GM18951 (cell line): Measurements from ENCODE around the gene ZNF644.

Experiments used
- POLR2A ChIP-seq: IDR thresholded peaks from 4 replicates; pipeline ENCODE4 v1.6.1; 2011; ENCODE audit warnings: mild to moderate bottlenecking; ENCODE audit not compliant: insufficient read length, insufficient read depth; ENCODE audit errors: extremely low read depth
- in situ Hi-C: fragments of 300-500 bp; cut with MboI; formaldehyde crosslinking; loops from one replicate; pipeline ENCODE4 v1.12.0; 2022; ENCODE audit warnings: low sequenced_read_pairs, mixed read lengths, inconsistent platforms; ENCODE audit not compliant: unreplicated experiment

Gene ZNF644

GRCh38 chr1:90989302-90989701, 32.5 kb downstream of the ZNF644 start:
- in situ Hi-C loops = no loop called here
- no peak for TF ChIP-seq POLR2A

- in situ Hi-C loops = no loop called here
- no peak for TF ChIP-seq POLR2A
These were observed 34.0 kb downstream of the ZNF644 start for GRCh38 chr1:90987841-90988240.

GRCh38 chr1:90986953-90987352, 34.9 kb downstream of the ZNF644 start:
- TF ChIP-seq POLR2A = no peak
- in situ Hi-C loops = no loop called here

- TF ChIP-seq POLR2A = no peak
- in situ Hi-C loops = no loop called here
These were observed 44.3 kb downstream of the ZNF644 start for GRCh38 chr1:90977522-90977921.

GRCh38 chr1:90973897-90974798, 47.7 kb downstream of the ZNF644 start:
- in situ Hi-C loops = no loop called here
- TF ChIP-seq POLR2A = no peak

GRCh38 chr1:90970208-90970607, 51.6 kb downstream of the ZNF644 start:
- in situ Hi-C loops = no loop called here
- TF ChIP-seq POLR2A = no peak

- in situ Hi-C loops = loop anchor here (10.0 kb wide), 1 partner anchor 244 kb away; no protein-coding TSS in a partner anchor
- no peak for TF ChIP-seq POLR2A
These were observed 52.6 kb downstream of the ZNF644 start for GRCh38 chr1:90969241-90969640.

GRCh38 chr1:90964444-90965035, 57.3 kb downstream of the ZNF644 start:
- in situ Hi-C loops = loop anchor here (10.0 kb wide), 1 partner anchor 240 kb away; no protein-coding TSS in a partner anchor
- TF ChIP-seq POLR2A = no peak

GRCh38 chr1:90963651-90964050, 58.2 kb downstream of the ZNF644 start:
- no peak for TF ChIP-seq POLR2A
- in situ Hi-C loops = loop anchor here (10.0 kb wide), 1 partner anchor 239 kb away; no protein-coding TSS in a partner anchor

- TF ChIP-seq POLR2A = no peak
- in situ Hi-C loops = loop anchor here (10.0 kb wide), 1 partner anchor 238 kb away; no protein-coding TSS in a partner anchor
These were observed 58.6 kb downstream of the ZNF644 start for GRCh38 chr1:90963236-90963635.

- TF ChIP-seq POLR2A = no peak
- in situ Hi-C loops = loop anchor here (10.0 kb wide), 1 partner anchor 235 kb away; no protein-coding TSS in a partner anchor
These were observed 62.3 kb downstream of the ZNF644 start for GRCh38 chr1:90959352-90960206.

GRCh38 chr1:90957497-90957896, 64.3 kb downstream of the ZNF644 start:
- in situ Hi-C loops = no loop called here
- no peak for TF ChIP-seq POLR2A

- in situ Hi-C loops = no loop called here
- no peak for TF ChIP-seq POLR2A
These were observed 66.1 kb downstream of the ZNF644 start for GRCh38 chr1:90955769-90956168.
